Fibroblast of the aortic adventitia (primary cell): Measurements from ENCODE around the gene CDKL2. TPM values are rescaled to one million over a fixed set of nuclear protein-coding genes. Genes with fewer than 3 reads are reported as not detected.

Experiments used
- DNase-seq: peaks from one replicate; pipeline ENCODE4 v3.0.0-alpha.2; 2010; ENCODE audit warnings: low read depth
- H3K4me3 ChIP-seq: 2 replicates; pipeline ENCODE4 v1.5.1; 2011; ENCODE audit warnings: low read depth, mild to moderate bottlenecking, control low read depth, low read length, moderate library complexity
- total RNA-seq: library from RNA; depleted of rRNA; stranded (reverse); fragments of >200 nt; gene quantifications from 2 replicates; pipeline ENCODE4 v1.2.3, GENCODE V29; 2012; ENCODE audit warnings: low replicate concordance
- TF ChIP-seq, protein P1 (sequence below): IDR thresholded peaks from 2 replicates; pipeline ENCODE4 v1.5.1; 2011; ENCODE audit warnings: mild to moderate bottlenecking, low read length, control low read depth, inconsistent platforms; ENCODE audit not compliant: insufficient read depth

Gene CDKL2
- total RNA-seq, 1 donor: 1.3 TPM

DNA sequence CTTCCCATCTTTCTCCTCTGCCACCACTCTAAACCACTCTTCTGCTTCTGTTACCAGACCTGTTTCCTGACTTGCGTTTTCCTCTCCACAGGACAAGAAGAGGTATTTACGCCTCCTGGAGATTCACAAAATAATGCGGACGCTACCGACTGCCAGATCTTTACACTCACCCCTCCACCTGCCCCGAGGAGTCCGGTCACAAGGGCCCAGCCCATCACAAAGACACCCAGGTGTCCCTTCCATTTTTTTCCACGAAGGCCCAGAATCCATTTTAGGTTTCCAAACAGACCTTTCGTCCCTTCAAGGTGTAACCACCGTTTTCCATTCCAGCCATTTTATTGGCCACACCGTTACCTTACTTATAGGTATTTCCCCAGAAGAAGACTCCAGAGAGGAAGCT, 66.3 kb downstream of the CDKL2 start:
- TF ChIP-seq, protein P1, sequence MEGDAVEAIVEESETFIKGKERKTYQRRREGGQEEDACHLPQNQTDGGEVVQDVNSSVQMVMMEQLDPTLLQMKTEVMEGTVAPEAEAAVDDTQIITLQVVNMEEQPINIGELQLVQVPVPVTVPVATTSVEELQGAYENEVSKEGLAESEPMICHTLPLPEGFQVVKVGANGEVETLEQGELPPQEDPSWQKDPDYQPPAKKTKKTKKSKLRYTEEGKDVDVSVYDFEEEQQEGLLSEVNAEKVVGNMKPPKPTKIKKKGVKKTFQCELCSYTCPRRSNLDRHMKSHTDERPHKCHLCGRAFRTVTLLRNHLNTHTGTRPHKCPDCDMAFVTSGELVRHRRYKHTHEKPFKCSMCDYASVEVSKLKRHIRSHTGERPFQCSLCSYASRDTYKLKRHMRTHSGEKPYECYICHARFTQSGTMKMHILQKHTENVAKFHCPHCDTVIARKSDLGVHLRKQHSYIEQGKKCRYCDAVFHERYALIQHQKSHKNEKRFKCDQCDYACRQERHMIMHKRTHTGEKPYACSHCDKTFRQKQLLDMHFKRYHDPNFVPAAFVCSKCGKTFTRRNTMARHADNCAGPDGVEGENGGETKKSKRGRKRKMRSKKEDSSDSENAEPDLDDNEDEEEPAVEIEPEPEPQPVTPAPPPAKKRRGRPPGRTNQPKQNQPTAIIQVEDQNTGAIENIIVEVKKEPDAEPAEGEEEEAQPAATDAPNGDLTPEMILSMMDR: no peak
- no peak for DNase-seq

DNA sequence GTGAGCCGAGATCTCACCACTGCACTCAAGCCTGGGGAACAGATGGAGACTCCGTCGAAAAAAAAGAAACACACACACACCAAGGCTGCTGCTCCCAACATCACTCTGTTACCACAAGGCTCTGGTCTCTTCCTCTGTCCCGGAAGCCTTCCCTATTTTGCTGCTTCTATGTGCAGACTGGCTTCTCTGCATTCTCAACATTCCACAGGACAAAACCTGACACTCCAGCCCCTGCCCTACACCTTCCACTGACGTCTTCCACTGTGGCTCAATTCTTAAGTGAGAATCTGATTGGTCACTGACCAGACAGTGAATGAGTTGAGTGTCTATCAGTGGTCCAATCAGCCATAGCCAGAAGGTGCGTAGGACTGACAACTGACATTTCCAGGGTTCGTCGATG, 68.5 kb downstream of the CDKL2 start:
- no peak overlapping the region for H3K4me3 ChIP-seq
- DNase-seq: no peak
- TF ChIP-seq, protein P1: no peak

More for the DNA sequence above, 66.3 kb downstream of the CDKL2 start:
- H3K4me3 ChIP-seq: no peak overlapping the region

DNA sequence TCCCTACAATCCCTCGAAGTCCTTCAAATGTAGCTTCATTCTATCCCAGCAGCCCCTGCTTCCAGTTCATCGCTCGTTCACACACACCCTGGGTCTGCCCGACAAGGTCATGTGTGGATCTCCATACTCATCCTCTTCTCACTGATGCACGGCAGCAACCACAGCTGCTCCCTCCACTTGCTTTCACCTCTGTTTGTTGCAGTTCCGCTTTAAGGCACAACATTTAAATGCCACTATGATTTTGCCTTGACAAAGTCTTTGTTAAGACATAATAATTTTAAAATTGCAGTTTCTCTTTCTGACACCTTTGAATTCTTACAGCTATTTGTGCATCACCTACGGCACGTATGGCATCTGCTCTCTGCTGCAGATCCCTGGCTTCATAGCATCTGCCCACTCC, 72.6 kb downstream of the CDKL2 start:
- H3K4me3 ChIP-seq: no peak overlapping the region
- TF ChIP-seq, protein P1: no peak
- no peak for DNase-seq

DNA sequence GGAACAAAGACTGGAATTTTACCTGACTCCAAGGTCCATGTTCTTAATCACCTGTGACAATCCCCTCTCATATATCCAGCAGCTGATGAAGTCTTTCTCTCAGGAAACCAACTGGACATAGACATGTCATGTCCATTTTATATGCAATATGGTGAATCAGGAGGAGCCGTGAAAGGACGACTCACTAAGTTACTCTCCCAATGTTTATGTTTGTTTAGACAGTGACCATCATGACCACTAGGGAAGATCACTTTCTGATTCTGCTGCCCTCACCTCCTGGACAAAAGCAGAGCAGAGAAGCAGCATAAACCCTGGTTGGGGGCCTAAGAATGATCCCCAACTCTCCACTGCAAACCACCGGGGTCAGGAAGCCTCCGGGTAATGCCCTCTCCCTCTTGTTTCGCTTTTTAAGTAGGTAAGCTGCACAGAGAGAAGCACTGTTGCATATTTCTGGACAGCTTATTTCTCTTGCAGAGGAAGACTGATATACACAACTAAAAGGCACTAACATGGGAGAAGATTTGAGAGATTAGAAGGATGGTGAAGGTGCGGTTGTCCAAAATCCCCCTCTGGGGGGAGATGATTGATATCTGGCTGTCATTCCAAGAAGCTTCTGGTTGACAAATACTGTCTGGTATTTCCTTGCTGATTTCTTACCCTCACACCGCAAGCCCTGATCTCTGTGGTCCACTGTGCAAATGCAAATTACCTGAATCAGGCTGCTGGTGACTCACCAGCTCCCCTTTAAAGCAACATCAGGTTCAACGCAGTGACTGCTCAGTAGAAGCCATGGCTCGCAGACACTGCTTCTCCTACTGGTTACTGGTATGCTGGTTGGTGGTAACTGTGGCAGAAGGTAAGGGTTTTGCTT, 74.8 kb downstream of the CDKL2 start, which contains the start of gene ODAPH:
Gene ODAPH, plus strand, starts transcription at position 773 of the 871 bp plus-strand sequence. Its CDS starts 17 bp downstream, at position 790.
- DNase-seq: no peak
- TF ChIP-seq, protein P1: no peak
- no peak within 1 kb of the TSS for H3K4me3 ChIP-seq

DNA sequence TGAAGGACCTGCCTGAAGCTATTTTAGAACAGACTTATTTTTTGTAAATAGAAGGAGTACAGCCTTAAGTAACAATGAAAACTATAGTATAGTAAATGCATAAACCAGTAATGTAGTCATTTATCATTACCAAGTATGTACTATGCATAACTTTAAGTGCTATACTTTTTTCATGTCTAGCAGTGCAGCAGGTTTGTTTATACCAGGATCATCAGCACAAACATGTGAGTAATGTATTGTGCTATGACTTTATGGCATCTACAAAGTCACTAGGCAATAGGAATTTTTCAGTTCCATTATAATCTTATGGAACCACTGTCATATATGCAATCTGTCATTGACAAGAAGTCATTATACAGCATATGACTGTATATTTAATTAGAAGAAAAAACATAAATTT, 77.9 kb downstream of the CDKL2 start:
- TF ChIP-seq, protein P1: no peak
- DNase-seq: no peak
- H3K4me3 ChIP-seq: no peak overlapping the region

DNA sequence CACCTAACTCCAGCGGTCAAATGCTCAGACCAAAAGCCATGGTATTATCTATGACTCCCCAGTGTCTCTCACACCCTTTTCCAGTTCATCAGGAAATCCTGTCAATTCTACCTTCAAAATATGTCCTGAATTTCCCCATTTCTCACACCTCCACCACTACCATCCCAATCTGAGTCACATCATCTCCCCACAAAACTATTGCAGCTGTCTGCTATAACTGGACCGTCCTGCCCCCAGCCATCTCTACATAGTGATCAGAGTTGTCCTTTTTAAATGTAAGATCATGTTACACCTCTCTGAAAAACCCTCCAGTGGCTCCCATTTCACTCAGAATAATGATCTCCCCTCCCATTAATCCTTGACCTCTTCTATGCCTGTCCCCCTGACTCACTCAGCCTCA, 81.3 kb downstream of the CDKL2 start:
- no peak overlapping the region for H3K4me3 ChIP-seq
- no peak for DNase-seq
- TF ChIP-seq, protein P1: no peak
